K562 (cell line): ENCODE results near the gene SDK1. TPM values are rescaled to one million over a fixed set of nuclear protein-coding genes. Genes with fewer than 3 reads are reported as not detected.

Experiments used
- ATAC-seq: fragments of 200-7000 bp; cut with Tn5 transposase; 3 replicates; pipeline ENCODE4 v1.9.1; 2020; ENCODE audit warnings: moderate library complexity
- BruUV-seq: library from RNA; stranded (reverse); fragments of 400-500 nt; replicated peaks from 2 replicates; lab custom pipeline; 2021; lab: Mats Ljungman, UMichigan
- CTCF ChIA-PET: fragments of 300-600 bp; formaldehyde crosslinking; extraction: SDS; loops from one replicate; lab custom pipeline; 2021; ENCODE audit warnings: low intra/inter-chr PET ratio; lab: Yijun Ruan, JAX
- POLR2A ChIA-PET: fragments of 300-600, 350-650 bp; sonication (Branson Sonifier 250); formaldehyde crosslinking; extraction: SDS; loops from one replicate; lab custom pipeline; 2021; ENCODE audit warnings: antibody characterized with exemption, inconsistent platforms; lab: Yijun Ruan, JAX
- DNase-seq, 4 experiments: peaks; one replicate each; pipeline versions ENCODE4 v3.0.0 to v3.0.0-alpha.2; 2011 to 2018; ENCODE audit warnings: low spot score in 3 of 4, mixed read lengths in 3 of 4; ENCODE audit errors: extremely low read depth in 1 of 4
- FAIRE-seq: peaks from 2 replicates; lab custom pipeline; 2011; peaks lifted over from hg19 to GRCh38; lab: Jason Lieb, UNC
- H2AFZ ChIP-seq: 2 replicates; pipeline ENCODE4 v1.6.0; 2011; ENCODE audit warnings: low read depth, low read length, control low read depth, inconsistent platforms
- H3K27ac ChIP-seq: fragments of 200-600 bp; 3 replicates; pipeline ENCODE4 v1.8.0; 2011; ENCODE audit warnings: low read depth, mild to moderate bottlenecking, control low read depth, inconsistent platforms, low read length, moderate library complexity, mixed read lengths; ENCODE audit errors: extremely low read depth
- H3K27me3 ChIP-seq, 2 experiments: fragments of 300-600 bp in 1 of 2; 2 replicates in 1 of 2; 3 replicates in 1 of 2; pipeline versions ENCODE4 v1.6.0 to v1.8.0; 2011; ENCODE audit warnings: inconsistent platforms in 2 of 2, low read length in 2 of 2, mild to moderate bottlenecking in 1 of 2, mixed read lengths in 1 of 2, moderate library complexity in 1 of 2; ENCODE audit not compliant: control insufficient read depth in 2 of 2, insufficient read depth in 2 of 2
- H3K36me3 ChIP-seq: fragments of 300-600 bp; 3 replicates; pipeline ENCODE4 v1.8.0; 2011; ENCODE audit warnings: mild to moderate bottlenecking, low read length, inconsistent platforms; ENCODE audit not compliant: control insufficient read depth, insufficient read depth
- H3K4me1 ChIP-seq, 2 experiments: fragments of 200-600 bp in 1 of 2; replicated peaks in 1 of 2; 2 replicates in 1 of 2; 3 replicates in 1 of 2; pipeline versions ENCODE4 v1.5.1 to v1.8.0; 2011; ENCODE audit warnings: inconsistent platforms in 2 of 2, low read length in 2 of 2, mild to moderate bottlenecking in 1 of 2, mixed read lengths in 1 of 2, moderate library complexity in 1 of 2; ENCODE audit not compliant: control insufficient read depth in 2 of 2, insufficient read depth in 2 of 2
- H3K4me2 ChIP-seq: 2 replicates; pipeline ENCODE4 v1.6.1; 2011; ENCODE audit warnings: low read length, control low read depth, inconsistent platforms, mixed read lengths; ENCODE audit not compliant: insufficient read depth
- H3K4me3 ChIP-seq: fragments of 200-600 bp; sonication (generic), shearing (Covaris generic); 2 replicates; pipeline ENCODE4 v1.5.1; 2016; ENCODE audit warnings: control low read depth, inconsistent platforms
- H3K79me2 ChIP-seq: fragments of 200-600 bp; 3 replicates; pipeline ENCODE4 v1.8.0; 2011; ENCODE audit warnings: low read length, inconsistent platforms; ENCODE audit not compliant: control insufficient read depth, insufficient read depth
- H3K9ac ChIP-seq, 2 experiments: 2 replicates each; pipeline versions ENCODE4 v1.6.0 to v1.6.1; 2011; ENCODE audit warnings: low read depth in 2 of 2, low read length in 2 of 2, control low read depth in 1 of 2, inconsistent platforms in 1 of 2, mild to moderate bottlenecking in 1 of 2, mixed read lengths in 1 of 2; ENCODE audit not compliant: insufficient read depth in 1 of 2
- H3K9me1 ChIP-seq: one replicate; pipeline ENCODE4 v1.6.0; 2011; ENCODE audit warnings: inconsistent platforms, mild to moderate bottlenecking, low read length, moderate library complexity; ENCODE audit not compliant: control insufficient read depth, insufficient read depth
- H3K9me3 ChIP-seq: replicated peaks from 2 replicates; pipeline ENCODE4 v1.5.1; 2011; ENCODE audit warnings: low read depth, low read length, inconsistent platforms; ENCODE audit not compliant: control insufficient read depth, insufficient read depth
- H4K20me1 ChIP-seq: replicated peaks from 2 replicates; pipeline ENCODE4 v1.6.1; 2011; ENCODE audit warnings: low read length, inconsistent platforms, mixed read lengths; ENCODE audit not compliant: control insufficient read depth, insufficient read depth
- ARID1B ChIP-seq: fragments of 450-650 bp; IDR thresholded peaks from 2 replicates; pipeline ENCODE4 v1.6.1; 2016; ENCODE audit warnings: antibody characterized with exemption, mild to moderate bottlenecking, inconsistent platforms
- ARID2 ChIP-seq: fragments of 450-650 bp; IDR thresholded peaks from 2 replicates; pipeline ENCODE4 v1.6.1; 2017; ENCODE audit warnings: antibody characterized with exemption, mild to moderate bottlenecking
- DPF2 ChIP-seq: fragments of 450-650 bp; IDR thresholded peaks from 2 replicates; pipeline ENCODE4 v1.6.1; 2016
- E2F4 ChIP-seq: sonication (generic); formaldehyde crosslinking; IDR thresholded peaks from 2 replicates; pipeline ENCODE4 v1.8.0; 2022; ENCODE audit warnings: mild to moderate bottlenecking, low read depth, missing genetic modification reagents
- GATAD2A ChIP-seq: fragments of 450-650 bp; IDR thresholded peaks from 2 replicates; pipeline ENCODE4 v1.6.1; 2017
- GATAD2B ChIP-seq: fragments of 450-650 bp; IDR thresholded peaks from 2 replicates; pipeline ENCODE4 v1.6.1; 2017; ENCODE audit warnings: mild to moderate bottlenecking, borderline replicate concordance
- GMEB1 ChIP-seq: fragments of 250-450 bp; sonication (Bioruptor Pico); IDR thresholded peaks from 2 replicates; pipeline ENCODE4 v1.4.0; 2020; ENCODE audit warnings: mild to moderate bottlenecking
- HDAC8 ChIP-seq: fragments of 450-650 bp; IDR thresholded peaks from 2 replicates; pipeline ENCODE4 v1.6.1; 2016; ENCODE audit warnings: mild to moderate bottlenecking, missing genetic modification characterization, moderate library complexity, missing compliant biosample characterization
- ID3 ChIP-seq, 2 experiments: fragments of 250-450 bp in 1 of 2; fragments of 450-650 bp in 1 of 2; sonication (Bioruptor Pico) in 1 of 2; IDR thresholded peaks; 2 replicates each; pipeline versions ENCODE4 v1.6.1 to v1.8.0; 2016 to 2021; ENCODE audit warnings: mild to moderate bottlenecking in 2 of 2, moderate library complexity in 2 of 2, missing compliant biosample characterization in 1 of 2, missing genetic modification characterization in 1 of 2
- PHB ChIP-seq: fragments of 250-450 bp; sonication (Bioruptor Pico); IDR thresholded peaks from 2 replicates; pipeline ENCODE4 v1.5.0; 2021
- ZNF217 ChIP-seq: sonication (generic); formaldehyde crosslinking; IDR thresholded peaks from 2 replicates; pipeline ENCODE4 v1.8.0; 2022; ENCODE audit warnings: mild to moderate bottlenecking, missing genetic modification reagents
- WGBS: fragments of 100-300 bp; shearing (Covaris generic); methylation state at CpG from one replicate; pipeline ENCODE4 v1.1.6; 2016; ENCODE audit warnings: low coverage, mixed read lengths; ENCODE audit not compliant: insufficient coverage; ENCODE audit errors: missing lambda C conversion rate; 5-methylcytosine and 5-hydroxymethylcytosine counted together
- in situ Hi-C: fragments of 300-500 bp; cut with MboI; formaldehyde crosslinking; loops from 4 replicates; pipeline ENCODE4 v1.15.0; 2018; ENCODE audit warnings: inconsistent platforms, mixed read lengths
- intact Hi-C: fragments of 100-400 bp; cut with micrococcal nuclease; formaldehyde crosslinking; loops from 2 replicates; pipeline ENCODE4 v1.14.2; 2022
- polyA plus RNA-seq, 8 experiments: library from polyadenylated mRNA; depleted of rRNA in 4 of 8; stranded (reverse) in 5 of 8; unstranded in 3 of 8; fragments of >200 nt; fragmentation: Nextera tagmentation in 2 of 8; fragmentation: Illumina TruSeq in 1 of 8; extraction: Ambion mirVana in 2 of 8; extraction: Trizol in 1 of 8; gene quantifications; 2 replicates each; pipeline versions ENCODE4 v1.2.1 to v1.2.3, GENCODE V29; 2011 to 2014; ENCODE audit warnings: inconsistent platforms in 1 of 8, missing spikeins in 1 of 8
- total RNA-seq, 7 experiments: library from RNA; depleted of rRNA in 6 of 7; stranded (reverse); fragments of >200 nt in 6 of 7; fragmentation: Illumina TruSeq in 2 of 7; extraction: Trizol in 2 of 7; gene quantifications; 2 replicates each; pipeline versions ENCODE4 v1.2.1 to v1.2.3, GENCODE V29; 2011 to 2021; ENCODE audit warnings: low replicate concordance in 1 of 7

SDK1 gene
- total and polyA plus RNA-seq, 9 of the 15 experiments (the other 6 are each of a cell fraction or from before 2014, with no cell fraction given) = 0.16 TPM; not detected in 8

GRCh38 chr7:4270268-4270667 lies 969.2 kb downstream of the SDK1 start:
- WGBS = under 1% methylated on average over 12 of the region's 12 CpGs
- CTCF ChIA-PET = no interaction called here
- FAIRE-seq (no peak), DNase-seq (no peak), ATAC-seq (no peak)
- Histone ChIP-seq H3K9me3 (no peaks in the 10 kb centered on the region), H3K4me3 (no peak overlapping the region), H3K36me3 (no peaks in the 10 kb centered on the region), H3K4me2 (no peak overlapping the region), H2AFZ (no peak overlapping the region), H4K20me1 (no peaks in the 10 kb centered on the region), H3K9me1 (no peaks in the 10 kb centered on the region), H3K9ac (no peak overlapping the region), H3K79me2 (no peaks in the 10 kb centered on the region), H3K4me1 (no peaks in the 10 kb centered on the region), H3K27me3 (peaks cover 13 to 76% of the 10 kb centered on the region in 2 experiments; a peak in 3 of 5 replicates), H3K27ac (no peak overlapping the region)
- POLR2A ChIA-PET = no interaction called here
- BruUV-seq = no TSS peak
- intact Hi-C loops = no loop called here
- in situ Hi-C loops = no loop called here
- TF ChIP-seq ID3 (CRISPR knock-in tag; IDR thresholded peaks at IDR 0.05) (no peak), ID3 (tag; IDR thresholded peaks at IDR 0.05) (no peak), GATAD2B (no peak), E2F4 (no peak), HDAC8 (tag) (no peak), PHB (no peak), ARID2 (no peak), ARID1B (no peak), GMEB1 (CRISPR knock-in tag) (no peak), ZNF217 (no peak), DPF2 (no peak), GATAD2A (no peak)
